ENCODE data around the gene RTP5.
"Not testable (repeated sequence)": the region's sequence is repeated elsewhere in the genome, so short reads cannot be mapped to it uniquely, and the experiment has no call there.

RTP5 gene

GRCh38 chr2:241904011-241904718 is 34.6 kb downstream of the RTP5 start:
- no peak for FAIRE-seq

GRCh38 chr2:241904791-241905710 is 35.5 kb downstream of the RTP5 start:
- no peak for FAIRE-seq

- no peak for FAIRE-seq
Observed at GRCh38 chr2:241905716-241906377, 36.3 kb downstream of the RTP5 start.

GRCh38 chr2:241906378-241906770 is 36.8 kb downstream of the RTP5 start:
- FAIRE-seq, result not testable (repeated sequence)

- FAIRE-seq, result no peak
Observed at GRCh38 chr2:241906826-241907570, 37.5 kb downstream of the RTP5 start.

GRCh38 chr2:241907831-241908230 is 38.3 kb downstream of the RTP5 start:
- FAIRE-seq, result not testable (repeated sequence)

GRCh38 chr2:241908686-241909420 is 39.3 kb downstream of the RTP5 start:
- FAIRE-seq, result no peak

- no peak for FAIRE-seq
Observed at GRCh38 chr2:241909769-241910168, 40.2 kb downstream of the RTP5 start.

- no peak for FAIRE-seq
Observed at GRCh38 chr2:241910604-241911520, 41.3 kb downstream of the RTP5 start.

- no peak for FAIRE-seq
Observed at GRCh38 chr2:241911551-241911950, 42.0 kb downstream of the RTP5 start.

- no peak for FAIRE-seq
Observed at GRCh38 chr2:241912021-241912555, 42.6 kb downstream of the RTP5 start.

- no peak for FAIRE-seq
Observed at GRCh38 chr2:241913703-241914102, 44.2 kb downstream of the RTP5 start.

GRCh38 chr2:241914542-241914941 is 45.0 kb downstream of the RTP5 start:
- no peak for FAIRE-seq

- not testable (repeated sequence) for FAIRE-seq
Observed at GRCh38 chr2:241921631-241922030, 52.1 kb downstream of the RTP5 start.

- no peak for FAIRE-seq
Observed at GRCh38 chr2:241922411-241922810, 52.9 kb downstream of the RTP5 start.

GRCh38 chr2:241922816-241923601 is 53.5 kb downstream of the RTP5 start:
- not testable (repeated sequence) for FAIRE-seq
